Stimulated activated CD8-positive, alpha-beta memory T cell treated with anti-CD3 and anti-CD28 coated beads, Interleukin-4, amount 100 ng/mL, for 1 hour (primary cell): ENCODE measurements around the gene DDX10.

Experiments used
- DNase-seq, 2 donors: peaks; one replicate each; pipeline ENCODE4 v3.0.0-alpha.2; 2020; ENCODE audit warnings: low read depth in 2 of 2, low spot score in 1 of 2

The DDX10 gene

GRCh38 chr11:108933630-108934029 is 268.8 kb downstream of the DDX10 start:
- DNase-seq = no peak

- no peak for DNase-seq
Measured at GRCh38 chr11:108934289-108934688, 269.4 kb downstream of the DDX10 start.

GRCh38 chr11:108934696-108935095 is 269.8 kb downstream of the DDX10 start:
- no peak for DNase-seq

GRCh38 chr11:108937746-108938145 is 272.9 kb downstream of the DDX10 start:
- no peak for DNase-seq

- DNase-seq = no peak
Measured at GRCh38 chr11:108938604-108939003, 273.7 kb downstream of the DDX10 start.

GRCh38 chr11:108939135-108939534 is 274.3 kb downstream of the DDX10 start:
- no peak for DNase-seq

- DNase-seq = no peak
Measured at GRCh38 chr11:108943853-108944252, 279.0 kb downstream of the DDX10 start.

GRCh38 chr11:108944471-108945178 is 279.8 kb downstream of the DDX10 start:
- DNase-seq = no peak

- DNase-seq = no peak
Measured at GRCh38 chr11:108945341-108945740, 280.5 kb downstream of the DDX10 start.

GRCh38 chr11:108947654-108948570 is 283.0 kb downstream of the DDX10 start:
- no peak for DNase-seq

GRCh38 chr11:108958368-108959104 is 293.7 kb downstream of the DDX10 start:
- no peak for DNase-seq

- DNase-seq = no peak
Measured at GRCh38 chr11:108959105-108959761, 294.4 kb downstream of the DDX10 start.

- DNase-seq = no peak
Measured at GRCh38 chr11:108959874-108960273, 295.0 kb downstream of the DDX10 start.

GRCh38 chr11:108960501-108960900 is 295.6 kb downstream of the DDX10 start:
- no peak for DNase-seq

GRCh38 chr11:108961095-108961494 is 296.2 kb downstream of the DDX10 start:
- DNase-seq = no peak

- DNase-seq = no peak
Measured at GRCh38 chr11:108963118-108963517, 298.2 kb downstream of the DDX10 start.

GRCh38 chr11:108965306-108966001 is 300.6 kb downstream of the DDX10 start:
- DNase-seq = no peak

GRCh38 chr11:108966206-108966605 is 301.3 kb downstream of the DDX10 start:
- no peak for DNase-seq

GRCh38 chr11:108966978-108967377 is 302.1 kb downstream of the DDX10 start:
- DNase-seq = no peak

- DNase-seq = no peak
Measured at GRCh38 chr11:108967571-108967970, 302.7 kb downstream of the DDX10 start.
